Globus pallidus (tissue), 1 donor: ENCODE data around the gene ZSWIM1.

ENCODE experiments used
- DNase-seq: peaks from one replicate; pipeline ENCODE4 v3.0.0-alpha.2; 2015; ENCODE audit warnings: low spot score

The ZSWIM1 gene

DNA sequence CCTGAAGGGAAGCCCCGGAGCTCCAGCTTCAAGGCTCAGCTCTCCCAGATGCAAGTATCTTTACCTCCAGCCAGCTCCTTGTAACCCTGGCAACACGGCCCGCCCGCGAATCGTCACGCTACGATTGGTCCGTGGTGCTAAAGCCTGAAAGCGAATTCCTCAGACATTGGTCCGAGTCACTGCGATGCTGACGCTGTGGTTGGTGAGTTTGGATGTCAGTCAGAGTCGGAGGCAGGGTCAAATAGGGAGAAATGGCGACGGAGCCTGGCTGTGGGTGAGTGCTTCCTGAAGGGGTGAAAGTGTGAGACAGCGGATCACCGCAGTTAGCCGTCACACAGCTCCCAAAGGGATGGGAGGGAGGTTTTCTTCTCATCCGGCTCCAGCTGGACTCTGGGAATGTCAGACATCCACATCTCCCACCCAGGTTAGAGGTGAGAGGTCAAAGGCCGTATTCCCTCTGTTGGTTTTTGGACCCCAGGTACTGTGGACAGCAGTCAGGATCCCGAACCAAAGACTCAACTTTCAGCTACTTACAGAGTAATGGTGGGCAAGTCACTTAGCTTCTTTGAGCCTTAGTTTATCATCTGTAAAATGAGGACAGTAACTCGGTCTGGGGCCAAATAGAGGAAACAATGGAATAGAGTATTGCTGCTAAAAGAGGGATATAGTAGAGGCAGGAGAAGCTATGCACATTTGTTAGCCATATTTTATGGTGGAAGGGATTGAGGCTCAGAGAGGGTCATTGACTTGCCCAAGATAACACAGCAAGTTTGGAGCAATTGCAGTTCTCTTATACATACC lies at the start of gene ZSWIM1:
Gene ZSWIM1 (plus strand): TSS at position 240 of the 801 bp plus-strand sequence. CDS start 1,366 bp downstream, outside the sequence.
- DNase-seq: peak; percentile 99

DNA sequence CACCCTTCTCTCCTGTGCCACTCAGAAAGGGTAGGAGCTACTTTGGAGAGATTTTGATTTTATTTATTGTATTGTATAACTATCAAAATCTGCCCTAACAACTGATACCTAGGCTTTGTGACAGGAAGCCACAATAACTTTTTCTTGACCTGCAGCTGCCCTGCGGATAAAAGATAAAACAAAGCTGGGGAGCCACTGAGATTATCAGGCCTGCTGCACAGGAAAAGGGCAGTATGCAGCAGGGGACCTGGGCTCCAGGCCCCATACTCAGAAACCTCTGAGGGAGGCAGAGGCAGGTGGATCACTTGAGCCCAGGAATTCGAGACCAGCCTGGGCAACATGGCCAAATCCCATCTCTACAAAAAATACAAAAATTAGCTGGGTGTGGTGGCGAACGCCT lies 48.4 kb upstream of the ZSWIM1 start:
- no peak for DNase-seq

DNA sequence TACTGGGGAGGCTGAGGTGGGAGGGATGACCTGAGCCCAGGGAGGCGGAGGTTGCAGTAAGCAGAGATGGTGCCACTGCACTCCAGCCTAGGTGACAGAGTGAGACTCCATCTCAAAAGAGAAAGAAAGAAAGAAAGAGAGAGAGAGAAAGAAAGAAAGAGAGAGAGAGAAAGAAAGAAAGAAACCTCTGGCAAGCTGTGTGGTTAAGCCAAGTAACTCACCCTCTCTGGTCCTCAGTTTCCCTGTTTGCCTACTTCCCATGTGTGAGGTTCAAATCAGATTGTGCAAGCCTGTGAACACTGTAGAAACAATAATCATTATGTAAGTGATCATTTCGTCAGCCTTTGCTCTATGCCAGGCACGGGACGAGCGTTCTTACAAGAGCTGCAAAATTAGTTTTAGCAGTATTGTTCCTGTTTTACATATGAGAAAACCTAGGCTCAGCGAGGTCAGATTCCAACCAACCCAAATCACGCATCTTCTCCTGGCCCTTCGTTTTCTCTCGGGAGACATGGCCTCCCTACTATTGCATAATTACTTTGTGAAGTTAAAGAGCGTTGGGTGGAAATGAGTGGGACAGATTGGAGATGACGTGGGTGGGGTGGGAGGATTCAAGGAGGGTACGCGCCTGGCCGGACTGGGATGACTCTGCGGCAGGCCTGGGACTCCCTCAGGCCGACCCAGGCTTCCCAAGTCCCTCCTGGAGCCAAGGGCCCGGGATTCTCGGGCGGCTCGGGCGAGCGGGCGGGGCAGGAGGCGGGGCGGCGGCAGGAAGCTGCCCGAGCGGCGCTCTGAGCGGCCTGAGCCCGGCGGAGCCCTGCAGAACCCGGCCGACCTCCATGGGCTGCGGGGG lies 47.8 kb upstream of the ZSWIM1 start, which contains the start of gene SNX21:
Gene SNX21 (plus strand): TSS at position 770 of the 853 bp plus-strand sequence. CDS start 121 bp downstream, outside the sequence.
- peak; percentile 62 for DNase-seq

DNA sequence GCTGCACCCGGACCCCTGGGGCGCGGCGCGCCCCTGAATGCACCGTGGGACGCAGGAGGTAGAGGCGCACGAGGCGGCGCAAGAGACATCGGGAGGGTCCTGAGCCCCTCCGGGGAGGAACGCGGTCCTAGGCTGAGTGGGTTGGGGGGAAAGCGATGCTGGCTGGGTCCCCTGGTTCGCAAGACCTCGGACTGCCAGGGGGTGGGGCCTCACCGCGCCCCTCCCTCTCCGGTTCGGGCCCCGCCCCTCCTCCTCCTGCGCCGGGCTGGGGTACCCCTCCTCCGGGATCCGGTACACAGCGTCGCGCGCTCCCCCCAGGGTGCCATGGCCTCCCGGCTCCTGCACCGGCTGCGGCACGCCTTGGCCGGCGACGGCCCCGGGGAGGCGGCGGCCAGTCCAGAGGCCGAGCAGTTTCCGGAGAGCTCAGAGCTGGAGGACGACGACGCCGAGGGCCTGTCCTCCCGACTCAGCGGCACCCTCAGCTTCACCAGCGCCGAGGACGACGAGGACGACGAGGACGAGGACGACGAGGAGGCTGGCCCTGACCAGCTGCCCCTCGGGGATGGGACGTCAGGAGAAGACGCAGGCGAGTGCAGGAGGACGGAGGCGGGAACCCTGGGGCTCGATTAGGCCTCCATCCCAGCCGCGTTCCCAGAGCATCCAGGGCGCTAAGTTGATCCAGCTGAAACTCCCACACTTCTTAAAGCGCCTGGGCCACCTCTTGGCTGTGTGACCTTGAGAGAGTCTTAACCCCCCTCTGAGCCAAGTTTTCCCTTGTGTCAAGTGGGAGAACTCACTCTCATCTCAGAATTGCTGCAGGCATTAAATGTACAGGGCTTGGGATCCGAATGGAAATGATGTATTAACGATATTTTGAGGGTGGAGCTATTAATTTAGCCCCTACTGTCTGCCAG lies 46.9 kb upstream of the ZSWIM1 start:
- peak; percentile 72 for DNase-seq

DNA sequence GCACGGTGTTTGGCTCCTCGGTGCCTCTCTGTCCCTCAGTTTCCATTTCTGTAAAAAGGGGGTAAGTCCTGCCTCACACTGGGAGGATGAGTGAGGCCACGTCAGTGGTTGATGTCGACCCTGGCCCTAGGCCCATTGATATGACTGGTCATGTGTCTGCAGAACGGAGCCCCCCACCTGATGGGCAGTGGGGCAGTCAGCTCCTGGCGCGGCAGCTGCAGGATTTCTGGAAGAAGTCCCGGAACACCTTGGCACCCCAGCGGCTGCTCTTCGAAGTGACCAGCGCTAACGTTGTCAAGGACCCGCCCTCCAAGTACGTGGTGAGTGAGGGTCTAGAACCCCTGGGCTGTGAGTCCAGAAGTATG lies 46.2 kb upstream of the ZSWIM1 start:
- DNase-seq: no peak

DNA sequence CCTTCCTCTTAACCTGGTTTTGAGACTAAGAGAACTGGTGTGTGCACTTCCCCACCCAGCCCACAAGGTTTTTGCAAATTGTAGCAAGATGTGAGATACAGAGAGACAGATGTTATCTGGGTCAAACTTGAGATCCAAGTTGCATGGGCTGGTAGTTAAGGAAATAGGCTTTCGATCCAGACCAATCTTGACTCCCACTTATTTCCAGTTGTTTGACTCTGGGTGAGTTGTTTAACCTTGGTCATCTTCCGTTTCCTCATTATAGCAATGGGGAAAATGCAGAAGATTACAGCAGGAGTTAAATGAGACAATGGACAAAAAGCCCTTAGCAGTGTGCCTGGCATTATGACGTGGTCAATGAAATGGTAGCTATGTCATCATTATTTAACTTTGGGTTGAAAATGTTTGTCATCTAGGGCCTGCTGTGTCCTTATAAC lies 45.7 kb upstream of the ZSWIM1 start:
- no peak for DNase-seq

DNA sequence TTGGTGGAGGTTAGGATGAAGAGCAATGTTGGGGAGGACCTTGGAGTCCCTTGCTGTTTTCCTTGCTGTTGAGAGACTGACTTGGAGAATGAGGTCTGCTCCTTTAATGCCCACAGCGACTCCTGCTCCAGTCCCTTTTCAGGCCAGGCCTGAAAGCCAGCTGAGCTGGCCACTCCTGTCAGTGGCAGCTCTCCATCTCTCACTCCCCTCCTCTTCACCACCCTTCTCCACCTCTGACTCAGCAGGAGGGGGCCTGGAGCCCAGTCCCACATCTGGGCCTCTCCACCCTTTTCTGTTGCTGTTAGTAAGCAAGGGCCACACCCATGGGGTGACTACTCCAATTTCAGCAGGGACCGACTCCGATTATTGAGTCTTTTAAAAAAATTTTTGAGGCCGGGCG lies 45.2 kb upstream of the ZSWIM1 start:
- DNase-seq: no peak

DNA sequence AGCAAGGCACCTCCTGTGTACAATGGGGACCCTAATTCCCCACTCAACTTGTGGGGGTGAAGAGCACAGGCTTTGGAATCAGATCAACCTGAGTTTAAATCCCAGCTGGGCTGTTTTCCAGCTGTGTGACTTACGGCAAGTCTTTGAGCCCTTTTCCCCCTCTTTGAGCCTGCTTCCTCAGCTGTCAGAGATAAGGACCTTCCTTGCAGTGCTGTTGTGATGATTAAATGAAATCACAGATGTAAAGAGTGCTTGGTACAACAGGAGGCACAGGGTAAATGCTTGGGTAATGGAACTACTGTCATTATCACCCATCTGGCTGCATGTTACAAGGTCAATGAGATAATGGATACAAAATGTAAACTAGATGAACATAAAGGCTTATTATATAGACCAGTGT lies 44.2 kb upstream of the ZSWIM1 start:
- DNase-seq: no peak

DNA sequence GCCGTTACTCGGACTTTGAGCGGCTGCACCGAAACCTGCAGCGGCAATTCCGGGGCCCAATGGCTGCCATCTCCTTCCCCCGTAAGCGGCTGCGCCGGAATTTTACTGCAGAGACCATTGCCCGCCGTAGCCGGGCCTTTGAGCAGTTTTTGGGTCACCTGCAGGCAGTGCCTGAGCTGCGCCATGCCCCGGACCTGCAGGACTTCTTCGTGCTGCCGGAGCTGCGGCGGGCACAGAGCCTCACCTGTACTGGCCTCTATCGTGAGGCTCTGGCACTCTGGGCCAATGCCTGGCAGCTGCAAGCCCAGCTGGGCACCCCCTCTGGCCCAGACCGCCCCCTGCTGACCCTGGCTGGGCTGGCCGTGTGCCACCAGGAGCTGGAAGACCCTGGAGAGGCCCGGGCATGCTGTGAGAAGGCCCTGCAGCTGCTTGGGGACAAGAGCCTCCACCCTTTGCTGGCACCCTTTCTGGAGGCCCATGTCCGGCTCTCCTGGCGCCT lies 40.3 kb upstream of the ZSWIM1 start:
- DNase-seq: no peak

DNA sequence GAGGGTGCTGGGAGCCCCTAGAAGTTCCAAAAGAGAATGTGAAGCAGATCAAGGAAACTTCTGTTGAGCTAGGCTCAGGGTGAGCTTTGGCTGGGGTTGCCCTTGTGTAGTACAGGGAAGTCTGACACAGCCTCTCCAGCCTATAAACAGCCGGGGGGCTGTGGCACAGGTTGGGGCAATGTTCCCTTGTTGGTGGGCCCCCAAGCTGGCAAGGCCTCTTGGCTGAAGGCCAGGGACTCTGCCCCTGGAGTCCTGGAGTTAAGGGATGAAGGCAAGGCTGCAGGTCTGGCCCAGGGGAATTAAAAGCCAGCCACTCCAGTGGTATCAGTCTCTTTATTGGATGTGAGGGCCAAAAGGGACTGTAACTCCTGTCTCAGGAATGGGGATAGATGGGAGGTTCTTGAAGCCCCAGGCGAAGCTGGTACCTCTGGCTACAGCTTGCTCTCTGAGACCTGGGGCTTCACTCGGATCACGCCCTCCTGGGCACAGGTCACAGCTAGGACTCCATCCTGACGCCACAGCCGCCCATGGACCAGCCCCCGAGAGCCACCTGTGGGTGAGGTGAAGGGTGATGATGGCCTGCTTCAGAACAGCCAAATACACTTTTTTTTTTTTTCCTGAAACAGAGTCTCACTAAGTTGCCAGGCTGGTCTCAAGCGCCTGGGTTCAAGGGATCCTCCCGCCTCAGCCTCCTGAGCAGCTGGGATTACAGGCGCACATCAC lies 39.5 kb upstream of the ZSWIM1 start:
- DNase-seq: no peak

DNA sequence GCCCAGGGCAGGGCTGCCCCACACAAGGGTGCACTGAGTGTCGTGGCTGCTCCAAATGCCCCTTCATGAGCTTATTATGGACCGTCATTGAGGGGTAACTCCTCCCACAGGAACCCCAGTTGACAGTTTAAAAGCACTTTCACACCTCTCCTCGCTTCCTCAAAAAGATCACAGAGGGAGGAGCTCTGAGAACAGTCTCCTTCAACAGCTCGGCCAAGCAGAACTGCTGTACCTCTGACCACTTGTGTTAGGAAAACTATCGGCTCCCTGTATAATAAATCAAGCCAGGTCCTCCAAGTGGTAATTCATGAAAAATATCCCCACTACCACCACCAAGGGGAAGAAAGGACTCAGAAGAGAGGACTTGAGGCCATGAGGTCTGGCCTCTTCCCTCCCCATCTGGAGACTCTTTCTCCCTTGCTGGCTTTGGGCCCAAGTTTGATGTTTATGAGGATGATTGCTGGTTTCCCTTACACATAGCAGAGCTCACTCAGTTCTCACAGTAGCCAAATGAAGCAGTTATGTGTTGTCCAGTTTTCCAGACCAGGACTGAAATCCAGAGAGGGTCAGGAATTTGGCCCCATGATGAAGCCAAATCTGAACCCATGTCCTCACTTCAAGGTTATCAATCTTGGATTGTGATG lies 38.7 kb upstream of the ZSWIM1 start:
- DNase-seq: no peak

DNA sequence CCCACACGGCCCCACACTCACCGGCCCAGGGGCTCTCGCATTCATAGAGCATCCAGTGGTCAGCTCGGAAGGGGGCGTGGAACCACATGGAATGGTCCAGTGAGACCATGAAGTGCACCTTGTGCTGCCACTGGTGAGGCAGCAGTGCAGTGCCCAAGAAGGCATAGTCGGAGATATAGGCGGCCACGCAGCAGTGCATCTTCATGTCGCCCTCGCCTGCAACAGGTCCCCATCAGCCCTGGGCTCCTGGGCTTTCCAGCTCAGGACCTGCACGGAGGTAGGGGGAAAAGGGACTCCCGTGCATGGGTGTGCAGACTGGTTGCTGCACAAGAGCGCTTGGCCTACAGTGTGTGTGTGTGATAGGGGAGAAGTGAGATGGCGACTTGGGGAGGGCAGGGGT lies 37.5 kb upstream of the ZSWIM1 start:
- no peak for DNase-seq

DNA sequence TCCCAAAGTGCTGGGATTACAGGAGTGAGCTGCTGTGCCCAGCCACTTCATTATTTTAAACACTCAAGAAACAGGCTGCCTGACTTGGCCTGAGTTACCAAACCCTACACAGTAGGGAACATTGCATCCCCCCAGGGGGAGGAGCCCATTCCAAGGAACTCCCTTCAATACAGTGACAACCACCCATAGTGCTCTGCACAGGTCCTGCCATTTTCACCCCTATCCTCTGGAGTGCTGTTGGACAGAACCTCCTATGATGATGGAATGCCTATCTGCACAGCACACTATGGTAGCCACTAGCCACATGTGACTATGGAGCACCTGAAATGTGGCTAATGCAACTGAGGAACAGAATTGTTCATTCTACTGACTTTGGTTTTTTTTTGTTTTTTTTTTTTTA lies 35.6 kb upstream of the ZSWIM1 start:
- no peak for DNase-seq

DNA sequence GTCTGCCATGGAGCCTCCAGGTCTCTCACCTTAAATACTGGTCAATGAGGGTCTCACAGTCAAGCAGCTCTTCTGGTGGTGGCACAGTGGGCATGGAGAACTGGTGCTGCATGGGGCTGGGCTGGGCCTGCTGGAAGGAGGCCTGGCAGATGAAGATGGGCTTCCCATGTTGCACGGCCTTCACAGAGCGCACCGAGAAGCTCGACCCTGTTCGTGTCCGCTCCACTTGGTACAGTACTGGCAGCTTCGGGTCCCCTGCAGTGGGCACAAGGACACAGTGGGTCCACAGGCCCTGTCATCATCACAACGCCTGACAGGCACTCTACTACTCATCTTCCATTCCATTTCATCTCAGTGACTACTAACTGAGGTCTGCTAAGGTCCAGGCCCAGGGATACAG lies 32.6 kb upstream of the ZSWIM1 start:
- no peak for DNase-seq

DNA sequence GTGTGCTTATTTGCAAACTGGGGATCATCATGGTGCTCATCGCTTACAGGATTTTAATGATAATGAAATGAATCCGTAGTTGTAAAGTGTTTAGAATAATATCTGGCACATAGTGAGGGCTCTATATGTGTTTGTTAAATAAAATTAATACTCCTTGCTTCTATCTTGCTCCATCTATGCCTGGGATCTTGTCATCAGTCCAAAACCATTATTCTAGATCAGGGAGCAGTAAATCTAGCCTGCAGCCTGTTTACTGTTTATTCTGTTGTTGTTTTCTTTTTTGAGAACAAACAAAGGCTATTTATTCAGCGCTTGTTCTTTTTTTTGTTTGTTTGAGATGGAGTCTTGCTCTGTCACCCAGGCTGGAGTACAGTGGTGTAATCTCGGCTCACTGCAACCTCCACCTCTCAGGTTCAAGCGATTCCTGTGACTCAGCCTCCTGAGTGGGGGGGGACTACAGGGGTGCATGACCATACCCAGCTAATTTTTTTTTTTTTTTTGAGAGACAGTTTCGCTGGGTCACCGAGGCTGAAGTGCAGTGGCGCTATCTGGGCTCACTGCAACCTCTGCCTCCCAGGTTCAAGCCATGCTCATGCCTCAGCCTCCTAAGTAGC lies 32.0 kb upstream of the ZSWIM1 start:
- no peak for DNase-seq

DNA sequence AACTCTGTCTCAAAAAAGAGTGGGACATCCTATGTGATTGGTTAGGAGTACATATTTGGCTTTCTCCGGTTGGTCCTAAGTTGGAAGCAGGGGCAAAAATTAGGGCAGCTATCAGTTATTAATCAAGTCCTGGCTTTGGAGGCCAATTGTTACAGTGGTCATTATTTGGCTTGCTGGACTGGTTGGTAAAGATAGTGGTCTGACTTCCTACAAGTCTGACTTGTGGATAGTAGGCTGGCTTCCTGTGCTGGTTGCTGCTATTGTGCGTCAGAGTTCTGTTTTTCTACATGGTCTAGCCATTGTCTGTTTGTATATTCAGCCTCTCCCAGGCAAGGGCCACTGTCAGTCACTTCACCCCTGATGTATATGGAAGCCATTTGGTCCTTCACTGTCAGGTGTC lies 30.8 kb upstream of the ZSWIM1 start:
- no peak for DNase-seq

DNA sequence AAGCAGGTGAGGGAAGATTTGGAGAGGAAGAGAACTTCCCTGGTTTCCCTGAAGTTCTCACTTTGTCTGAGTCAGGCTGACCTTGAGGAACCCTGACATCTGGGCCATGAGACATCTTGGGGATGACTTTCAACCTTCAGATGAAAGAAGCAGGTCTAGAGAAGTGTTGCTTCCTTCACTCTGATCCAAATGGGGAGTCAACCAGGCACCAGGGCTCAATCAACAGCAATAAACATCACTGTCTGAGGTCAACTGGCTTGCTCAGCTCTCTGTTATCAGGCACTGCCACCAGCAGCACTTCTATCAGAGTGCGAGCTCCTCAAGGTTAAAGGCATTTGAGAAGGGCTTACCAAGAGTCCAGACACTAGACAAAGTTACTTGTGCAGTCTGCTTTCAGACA lies 30.1 kb upstream of the ZSWIM1 start:
- no peak for DNase-seq

DNA sequence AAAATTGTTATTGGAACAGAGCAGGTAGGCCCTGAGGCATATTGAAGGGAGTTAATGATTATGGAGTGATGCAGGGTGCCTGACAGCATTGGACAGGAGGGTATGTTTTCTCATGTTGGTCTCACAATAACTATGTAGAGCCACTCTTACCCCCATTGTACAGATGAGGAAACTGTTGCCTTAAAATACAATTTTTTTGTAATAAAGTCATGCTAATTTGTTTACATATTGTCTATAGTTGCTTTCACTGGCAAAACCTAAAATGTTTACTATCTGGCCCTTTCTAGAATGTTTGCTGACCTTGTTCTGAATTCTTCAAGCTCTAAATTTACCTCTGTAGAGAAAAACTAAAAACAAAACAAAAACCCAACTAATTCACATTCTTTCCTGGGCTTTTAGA lies 29.5 kb upstream of the ZSWIM1 start:
- no peak for DNase-seq

DNA sequence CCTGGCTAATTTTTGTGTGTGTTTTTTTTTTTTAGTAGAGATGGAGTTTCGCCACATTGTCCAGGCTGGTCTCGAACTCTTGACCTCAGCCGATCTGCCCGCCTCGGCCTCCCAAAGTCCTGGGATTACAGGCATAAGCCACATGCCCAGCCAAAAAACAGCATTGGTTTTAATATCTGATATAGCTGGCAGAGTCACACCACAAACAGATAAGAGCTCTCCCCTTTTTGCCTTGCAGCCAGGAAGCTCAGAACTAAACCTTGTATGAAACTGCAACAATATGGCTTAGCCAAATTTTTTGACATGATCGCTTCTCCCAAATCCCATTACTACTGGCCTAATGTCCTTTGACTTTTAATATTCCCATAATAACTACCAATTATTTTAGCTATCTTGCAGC lies 28.7 kb upstream of the ZSWIM1 start:
- no peak for DNase-seq

DNA sequence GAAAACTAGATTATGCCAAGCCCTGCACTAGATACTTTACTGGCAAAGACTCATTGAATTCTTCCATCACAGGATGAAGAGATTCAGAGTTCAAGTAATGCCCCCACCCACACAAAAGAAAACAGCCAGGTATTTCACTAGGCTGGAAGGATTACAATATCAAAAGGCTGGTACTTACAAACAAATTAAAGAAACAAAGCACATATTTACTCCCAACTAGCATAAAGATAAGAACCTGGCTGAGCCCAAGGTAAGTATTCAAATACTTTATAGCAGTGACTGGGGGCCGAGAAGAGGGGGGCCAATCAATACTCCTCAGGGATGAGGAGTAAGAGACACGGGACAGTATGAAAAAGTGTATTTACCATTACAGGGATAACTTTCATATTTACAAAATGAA lies 27.5 kb upstream of the ZSWIM1 start:
- DNase-seq: no peak
